Large intestine (tissue), 3 donors: Measurements from ENCODE around the gene MGAT5B. TPM values are rescaled to one million over a fixed set of nuclear protein-coding genes. Genes with fewer than 3 reads are reported as not detected.

Experiments used
- DNase-seq, 2 donors: peaks; one replicate each; pipeline versions ENCODE4 v3.0.0 to v3.0.0-alpha.2; 2013
- H3K27ac ChIP-seq: one replicate; pipeline ENCODE4 v1.5.1; 2013; ENCODE audit warnings: low read length
- H3K27me3 ChIP-seq: 2 replicates; pipeline ENCODE4 v1.6.1; 2013; ENCODE audit warnings: low read length; ENCODE audit not compliant: control insufficient read depth, insufficient read depth
- H3K36me3 ChIP-seq: 2 replicates; pipeline ENCODE4 v1.6.1; 2013; ENCODE audit warnings: low read length; ENCODE audit not compliant: control insufficient read depth, insufficient read depth
- H3K4me1 ChIP-seq: one replicate; pipeline ENCODE4 v1.6.1; 2013; ENCODE audit warnings: low read length; ENCODE audit not compliant: control insufficient read depth, insufficient read depth
- H3K4me3 ChIP-seq: one replicate; pipeline ENCODE4 v1.5.1; 2013; ENCODE audit warnings: low read length
- H3K9me3 ChIP-seq: one replicate; pipeline ENCODE4 v1.6.1; 2013; ENCODE audit warnings: mild to moderate bottlenecking, low read depth, low read length, moderate library complexity; ENCODE audit not compliant: control insufficient read depth
- WGBS: methylation state at CpG from one replicate; pipeline ENCODE4 v1.1.5; 2013; ENCODE audit warnings: low lambda C conversion rate; ENCODE audit not compliant: insufficient coverage; 5-methylcytosine and 5-hydroxymethylcytosine counted together
- polyA plus RNA-seq: library from polyadenylated mRNA; unstranded; fragments of 120-200 nt; gene quantifications from one replicate; pipeline ENCODE4 v1.2.1, GENCODE V29; 2013

MGAT5B gene
- polyA plus RNA-seq, 1 donor: 1.4 TPM

GRCh38 chr17:76867578-76868175, 527 bp upstream of the MGAT5B start:
- no peak overlapping the region for H3K4me3 ChIP-seq

GRCh38 chr17:76868669-76869495, 678 bp downstream of the MGAT5B start:
- no CpG with 5 or more reads among the region's 84 CpGs for WGBS
- Histone ChIP-seq H3K4me3 (no peak overlapping the region), H3K36me3 (no peaks in the 10 kb centered on the region), H3K4me1 (no peaks in the 10 kb centered on the region), H3K27me3 (peaks cover 56% of the 10 kb centered on the region), H3K9me3 (peaks cover 4% of the 10 kb centered on the region), H3K27ac (no peak overlapping the region)
- DNase-seq: no peak

More at GRCh38 chr17:76867578-76868175, 527 bp upstream of the MGAT5B start:
- Histone ChIP-seq H3K27me3 (peaks cover 56% of the 10 kb centered on the region), H3K27ac (no peak overlapping the region), H3K4me1 (no peaks in the 10 kb centered on the region), H3K9me3 (peaks cover 4% of the 10 kb centered on the region), H3K36me3 (no peaks in the 10 kb centered on the region)
- no CpG with 5 or more reads among the region's 20 CpGs for WGBS
- DNase-seq: no peak

GRCh38 chr17:76869496-76870376, 1.5 kb downstream of the MGAT5B start:
- Histone ChIP-seq H3K9me3 (peaks cover 4% of the 10 kb centered on the region), H3K27me3 (peaks cover 56% of the 10 kb centered on the region), H3K4me1 (no peaks in the 10 kb centered on the region), H3K4me3 (no peak overlapping the region), H3K27ac (no peak overlapping the region), H3K36me3 (no peaks in the 10 kb centered on the region)
- no CpG with 5 or more reads among the region's 80 CpGs for WGBS
- DNase-seq: no peak

GRCh38 chr17:76870377-76870714, 2.1 kb downstream of the MGAT5B start:
- DNase-seq: no peak
- Histone ChIP-seq H3K4me1 (no peaks in the 10 kb centered on the region), H3K4me3 (no peak overlapping the region), H3K27ac (no peak overlapping the region), H3K36me3 (no peaks in the 10 kb centered on the region), H3K9me3 (peaks cover 4% of the 10 kb centered on the region), H3K27me3 (peaks cover 56% of the 10 kb centered on the region)
- no CpG with 5 or more reads among the region's 16 CpGs for WGBS

GRCh38 chr17:76871668-76872067, 3.5 kb downstream of the MGAT5B start:
- H3K9me3 ChIP-seq: peaks cover 4% of the 10 kb centered on the region
- DNase-seq: no peak
- no peak overlapping the region for H3K4me3 ChIP-seq
- no peaks in the 10 kb centered on the region for H3K4me1 ChIP-seq
- H3K36me3 ChIP-seq: no peaks in the 10 kb centered on the region
- peaks cover 51% of the 10 kb centered on the region for H3K27me3 ChIP-seq
- WGBS: no CpG with 5 or more reads among the region's 4 CpGs
- H3K27ac ChIP-seq: no peak overlapping the region

- no peak for DNase-seq
- WGBS: no CpG with 5 or more reads among the region's 14 CpGs
- H3K36me3 ChIP-seq: no peaks in the 10 kb centered on the region
- no peak overlapping the region for H3K4me3 ChIP-seq
- no peaks in the 10 kb centered on the region for H3K4me1 ChIP-seq
- peaks cover 4% of the 10 kb centered on the region for H3K9me3 ChIP-seq
- no peak overlapping the region for H3K27ac ChIP-seq
- H3K27me3 ChIP-seq: peaks cover 45% of the 10 kb centered on the region
These were observed 4.1 kb downstream of the MGAT5B start for GRCh38 chr17:76872221-76872873.

- no CpG with 5 or more reads among the region's 9 CpGs for WGBS
- no peaks in the 10 kb centered on the region for H3K36me3 ChIP-seq
These were observed 4.6 kb downstream of the MGAT5B start for GRCh38 chr17:76872874-76873221.

GRCh38 chr17:76873856-76874255, 5.7 kb downstream of the MGAT5B start:
- no peaks in the 10 kb centered on the region for H3K4me1 ChIP-seq
- H3K4me3 ChIP-seq: no peak overlapping the region
- H3K9me3 ChIP-seq: peaks cover 4% of the 10 kb centered on the region
- H3K27me3 ChIP-seq: peaks cover 36% of the 10 kb centered on the region
- DNase-seq: no peak
- WGBS: no CpG with 5 or more reads among the region's 4 CpGs
- no peaks in the 10 kb centered on the region for H3K36me3 ChIP-seq
- no peak overlapping the region for H3K27ac ChIP-seq

More at GRCh38 chr17:76872874-76873221, 4.6 kb downstream of the MGAT5B start:
- Histone ChIP-seq H3K4me1 (no peaks in the 10 kb centered on the region), H3K27me3 (peaks cover 40% of the 10 kb centered on the region), H3K9me3 (peaks cover 4% of the 10 kb centered on the region), H3K27ac (no peak overlapping the region), H3K4me3 (no peak overlapping the region)
- no peak for DNase-seq

GRCh38 chr17:76877437-76877836, 9.2 kb downstream of the MGAT5B start:
- peaks cover 26% of the 10 kb centered on the region for H3K27me3 ChIP-seq
- WGBS: no CpG with 5 or more reads among the region's 9 CpGs

GRCh38 chr17:76878568-76878967, 10.4 kb downstream of the MGAT5B start:
- Histone ChIP-seq H3K27ac (no peak overlapping the region), H3K9me3 (no peaks in the 10 kb centered on the region), H3K4me1 (no peaks in the 10 kb centered on the region), H3K36me3 (no peaks in the 10 kb centered on the region), H3K4me3 (no peak overlapping the region), H3K27me3 (peaks cover 24% of the 10 kb centered on the region)
- no peak for DNase-seq
- WGBS: no CpG with 5 or more reads among the region's 6 CpGs

More at GRCh38 chr17:76877437-76877836, 9.2 kb downstream of the MGAT5B start:
- Histone ChIP-seq H3K4me1 (no peaks in the 10 kb centered on the region), H3K4me3 (no peak overlapping the region), H3K36me3 (no peaks in the 10 kb centered on the region), H3K27ac (no peak overlapping the region), H3K9me3 (no peaks in the 10 kb centered on the region)
- no peak for DNase-seq
